ENCODE measurements around the gene PHTF2. TPM values are rescaled to one million over a fixed set of nuclear protein-coding genes. Genes with fewer than 3 reads are reported as not detected.

Gene PHTF2
- total RNA-seq, 1 experiment from 2014 or later = 20.3 TPM

GRCh38 chr7:77923419-77923818 lies 124.8 kb downstream of the PHTF2 start:
- Mint-ChIP-seq H3K9me3 (ENCODE audit: low read depth, unreplicated experiment) (no peaks in the 10 kb centered on the region), H3K4me1 (ENCODE audit: low read depth, unreplicated experiment) (no peaks in the 10 kb centered on the region), H3K36me3 (ENCODE audit: insufficient read depth, unreplicated experiment) (no peaks in the 10 kb centered on the region), H3K27ac (ENCODE audit: unreplicated experiment) (no peak overlapping the region), H3K4me3 (ENCODE audit: low read depth, unreplicated experiment) (no peak overlapping the region), H3K27me3 (ENCODE audit: unreplicated experiment) (no peaks in the 10 kb centered on the region)
- no peak for TF ChIP-seq CTCF (IDR thresholded peaks at IDR 0.05; ENCODE audit: unreplicated experiment)
- CTCF ChIA-PET = interaction anchor here (0.7 to 1.3 kb wide), 2 partner anchors 10 to 1077 kb away, joined by 3 read pairs; no protein-coding TSS in a partner anchor
- no peak for DNase-seq
- BruUV-seq (replicated peaks) = no TSS peak
- intact Hi-C loops (cut with micrococcal nuclease; ENCODE audit: unreplicated experiment) = no loop called here

- no TSS peak for BruUV-seq (replicated peaks)
- Mint-ChIP-seq H3K27ac (ENCODE audit: unreplicated experiment) (no peak overlapping the region), H3K27me3 (ENCODE audit: unreplicated experiment) (no peaks in the 10 kb centered on the region), H3K36me3 (ENCODE audit: insufficient read depth, unreplicated experiment) (no peaks in the 10 kb centered on the region), H3K4me3 (ENCODE audit: low read depth, unreplicated experiment) (no peak overlapping the region), H3K9me3 (ENCODE audit: low read depth, unreplicated experiment) (no peaks in the 10 kb centered on the region), H3K4me1 (ENCODE audit: low read depth, unreplicated experiment) (peaks cover 19% of the 10 kb centered on the region)
- DNase-seq = no peak
- CTCF ChIA-PET = no interaction called here
- intact Hi-C loops (cut with micrococcal nuclease; ENCODE audit: unreplicated experiment) = loop anchor here (5.0 kb wide), 1 partner anchor 128 kb away; no protein-coding TSS in a partner anchor
- TF ChIP-seq CTCF (IDR thresholded peaks at IDR 0.05; ENCODE audit: unreplicated experiment) = no peak
Observed at GRCh38 chr7:77930496-77930895, 131.9 kb downstream of the PHTF2 start.

GRCh38 chr7:77931841-77932240 lies 133.3 kb downstream of the PHTF2 start:
- no peak for DNase-seq
- no TSS peak for BruUV-seq (replicated peaks)
- no peaks in the 10 kb centered on the region for H3K36me3 Mint-ChIP-seq (ENCODE audit: insufficient read depth, unreplicated experiment)
- peaks cover 19% of the 10 kb centered on the region for H3K4me1 Mint-ChIP-seq (ENCODE audit: low read depth, unreplicated experiment)
- no peak overlapping the region for H3K27ac Mint-ChIP-seq (ENCODE audit: unreplicated experiment)
- H3K4me3 Mint-ChIP-seq (ENCODE audit: low read depth, unreplicated experiment) = no peak overlapping the region
- TF ChIP-seq CTCF (IDR thresholded peaks at IDR 0.05; ENCODE audit: unreplicated experiment) = no peak
- intact Hi-C loops (cut with micrococcal nuclease; ENCODE audit: unreplicated experiment) = loop anchor here (5.0 kb wide), 1 partner anchor 130 kb away; no protein-coding TSS in a partner anchor
- CTCF ChIA-PET = interaction anchor here (0.7 kb wide), 1 partner anchor 89 kb away, joined by 4 read pairs; no protein-coding TSS in a partner anchor
- H3K27me3 Mint-ChIP-seq (ENCODE audit: unreplicated experiment) = no peaks in the 10 kb centered on the region
- no peaks in the 10 kb centered on the region for H3K9me3 Mint-ChIP-seq (ENCODE audit: low read depth, unreplicated experiment)

GRCh38 chr7:77933394-77933793 lies 134.8 kb downstream of the PHTF2 start:
- TF ChIP-seq CTCF (IDR thresholded peaks at IDR 0.05; ENCODE audit: unreplicated experiment) = no peak
- no peaks in the 10 kb centered on the region for H3K9me3 Mint-ChIP-seq (ENCODE audit: low read depth, unreplicated experiment)
- BruUV-seq (replicated peaks) = no TSS peak
- CTCF ChIA-PET = interaction anchor here (0.7 to 0.8 kb wide), 2 partner anchors 10 to 24 kb away, joined by 3 to 7 read pairs; no protein-coding TSS in a partner anchor
- no peaks in the 10 kb centered on the region for H3K27me3 Mint-ChIP-seq (ENCODE audit: unreplicated experiment)
- no peak overlapping the region for H3K4me3 Mint-ChIP-seq (ENCODE audit: low read depth, unreplicated experiment)
- intact Hi-C loops (cut with micrococcal nuclease; ENCODE audit: unreplicated experiment) = loop anchor here (5.0 kb wide), 1 partner anchor 131 kb away; no protein-coding TSS in a partner anchor
- H3K27ac Mint-ChIP-seq (ENCODE audit: unreplicated experiment) = peak overlapping the region; percentile 4
- H3K36me3 Mint-ChIP-seq (ENCODE audit: insufficient read depth, unreplicated experiment) = no peaks in the 10 kb centered on the region
- peaks cover 19% of the 10 kb centered on the region for H3K4me1 Mint-ChIP-seq (ENCODE audit: low read depth, unreplicated experiment)
- no peak for DNase-seq
